Measurements from ENCODE around the gene IGSF3. TPM values are rescaled to one million over a fixed set of nuclear protein-coding genes. Genes with fewer than 3 reads are reported as not detected.

IGSF3 gene
- total RNA-seq, 1 donor from 2014 or later = 19.9 TPM

DNA sequence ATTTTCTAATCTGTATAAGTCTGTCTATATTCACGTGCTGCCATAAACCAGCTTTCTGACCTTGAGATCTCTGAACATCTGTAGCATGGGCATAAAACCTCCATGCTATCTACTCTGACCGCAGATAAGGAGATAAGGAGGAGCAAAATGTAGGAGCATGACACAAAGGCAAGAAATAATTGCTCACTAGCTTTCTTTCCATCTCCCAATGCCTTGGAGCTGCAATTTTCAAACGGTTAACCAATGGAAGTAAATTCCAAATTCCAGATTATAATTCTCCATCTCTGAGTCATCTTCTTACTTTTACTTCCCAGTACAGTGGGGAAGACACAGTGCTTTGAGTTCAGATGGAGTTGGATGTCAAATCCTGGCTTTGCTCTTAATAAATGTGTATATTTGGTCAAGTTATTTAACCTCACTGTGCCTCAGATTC, 138.3 kb downstream of the IGSF3 start:
- TF ChIP-seq, protein P1, sequence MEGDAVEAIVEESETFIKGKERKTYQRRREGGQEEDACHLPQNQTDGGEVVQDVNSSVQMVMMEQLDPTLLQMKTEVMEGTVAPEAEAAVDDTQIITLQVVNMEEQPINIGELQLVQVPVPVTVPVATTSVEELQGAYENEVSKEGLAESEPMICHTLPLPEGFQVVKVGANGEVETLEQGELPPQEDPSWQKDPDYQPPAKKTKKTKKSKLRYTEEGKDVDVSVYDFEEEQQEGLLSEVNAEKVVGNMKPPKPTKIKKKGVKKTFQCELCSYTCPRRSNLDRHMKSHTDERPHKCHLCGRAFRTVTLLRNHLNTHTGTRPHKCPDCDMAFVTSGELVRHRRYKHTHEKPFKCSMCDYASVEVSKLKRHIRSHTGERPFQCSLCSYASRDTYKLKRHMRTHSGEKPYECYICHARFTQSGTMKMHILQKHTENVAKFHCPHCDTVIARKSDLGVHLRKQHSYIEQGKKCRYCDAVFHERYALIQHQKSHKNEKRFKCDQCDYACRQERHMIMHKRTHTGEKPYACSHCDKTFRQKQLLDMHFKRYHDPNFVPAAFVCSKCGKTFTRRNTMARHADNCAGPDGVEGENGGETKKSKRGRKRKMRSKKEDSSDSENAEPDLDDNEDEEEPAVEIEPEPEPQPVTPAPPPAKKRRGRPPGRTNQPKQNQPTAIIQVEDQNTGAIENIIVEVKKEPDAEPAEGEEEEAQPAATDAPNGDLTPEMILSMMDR (IDR thresholded peaks at IDR 0.05; ENCODE audit: borderline replicate concordance) = no peak
- Histone ChIP-seq H3K27ac (replicated peaks) (no peak overlapping the region), H3K4me1 (no peaks in the 10 kb centered on the region), H3K27me3 (ENCODE audit: low read depth) (no peaks in the 10 kb centered on the region), H3K9me3 (replicated peaks) (no peaks in the 10 kb centered on the region), H3K4me3 (no peak overlapping the region), H3K36me3 (peaks cover 35% of the 10 kb centered on the region)
- no peak for DNase-seq
- intact Hi-C loops (cut with micrococcal nuclease) = no loop called here

DNA sequence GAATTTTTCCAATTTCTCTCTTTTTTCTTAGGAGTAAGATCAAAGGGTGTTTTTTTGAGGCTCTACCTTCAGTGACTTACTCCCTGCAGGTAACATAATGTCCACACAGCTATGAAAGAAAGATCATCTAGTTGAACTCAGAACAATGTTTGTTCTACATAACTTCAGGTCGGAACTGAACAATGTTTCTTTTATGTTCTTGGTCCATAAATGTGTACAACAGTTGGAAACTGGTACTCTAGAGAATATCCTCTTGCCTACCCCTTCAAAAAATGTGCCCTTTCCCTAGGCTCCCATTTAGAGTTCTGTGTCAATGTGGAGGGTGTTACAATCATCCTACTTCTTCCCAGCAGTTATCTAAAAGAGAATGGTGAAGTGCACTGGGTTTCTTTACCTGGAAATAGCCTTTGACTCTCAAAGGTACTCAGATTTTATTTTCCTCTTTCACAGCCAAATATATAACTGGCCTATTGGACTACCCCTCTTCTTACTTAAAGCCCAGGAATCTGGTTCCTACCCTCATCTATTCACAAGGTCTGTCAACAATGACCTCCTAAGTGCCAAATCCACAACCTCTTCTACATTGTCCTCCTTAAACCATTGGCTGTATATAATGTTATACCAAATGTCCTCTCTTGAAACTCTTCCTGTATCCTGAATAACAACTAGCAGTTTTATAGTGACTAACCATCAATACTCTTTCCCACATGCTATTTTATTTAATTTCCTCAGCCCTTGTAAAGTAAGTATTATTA, 139.0 kb downstream of the IGSF3 start:
- intact Hi-C loops (cut with micrococcal nuclease) = no loop called here
- peaks cover 28% of the 10 kb centered on the region for H3K36me3 ChIP-seq
- TF ChIP-seq, protein P1 (IDR thresholded peaks at IDR 0.05; ENCODE audit: borderline replicate concordance) = no peak
- no peaks in the 10 kb centered on the region for H3K4me1 ChIP-seq
- no peaks in the 10 kb centered on the region for H3K9me3 ChIP-seq (replicated peaks)
- H3K27ac ChIP-seq (replicated peaks) = no peak overlapping the region
- H3K27me3 ChIP-seq (ENCODE audit: low read depth) = no peaks in the 10 kb centered on the region
- no peak overlapping the region for H3K4me3 ChIP-seq
- no peak for DNase-seq

DNA sequence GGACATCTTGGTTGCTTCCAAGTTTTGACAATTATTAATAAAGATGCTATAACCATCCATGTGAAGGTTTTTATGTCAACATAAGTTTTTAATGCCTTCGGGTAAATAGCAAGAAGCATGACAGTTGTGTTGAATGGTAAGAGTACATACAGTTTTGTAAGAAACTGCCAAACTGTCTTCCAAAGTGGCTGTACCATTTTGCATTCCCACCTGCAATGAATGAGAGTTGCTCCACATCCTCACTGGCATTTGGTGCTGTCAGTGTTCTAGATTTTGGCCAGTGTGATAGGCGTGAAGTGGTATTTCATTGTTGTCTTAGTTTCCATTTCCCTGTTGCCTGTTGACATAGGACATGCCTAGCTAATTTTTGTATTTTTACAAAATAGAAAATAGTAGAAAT, 142.1 kb downstream of the IGSF3 start:
- Histone ChIP-seq H3K27me3 (ENCODE audit: low read depth) (no peaks in the 10 kb centered on the region), H3K27ac (replicated peaks) (no peak overlapping the region), H3K36me3 (peaks cover 16% of the 10 kb centered on the region), H3K4me3 (no peak overlapping the region), H3K9me3 (replicated peaks) (no peaks in the 10 kb centered on the region), H3K4me1 (peaks cover 20% of the 10 kb centered on the region)
- intact Hi-C loops (cut with micrococcal nuclease) = no loop called here
- TF ChIP-seq, protein P1 (IDR thresholded peaks at IDR 0.05; ENCODE audit: borderline replicate concordance) = no peak
- DNase-seq = no peak

Small RNA genes within 50 kb of the gene (microRNA-seq; reads per million reads assigned to microRNA genes)
- gene MIR320B1 (not detected), gene MIR548AC (not detected)

Other genes with a start within 250 kb of the IGSF3 start
- gene CD58, start 96.7 kb downstream of the IGSF3 start, total RNA-seq = 32.2 TPM
- 0.36 TPM for gene CD2, start 86.7 kb upstream of the IGSF3 start, total RNA-seq
- 111 TPM for gene PTGFRN, start 242.2 kb upstream of the IGSF3 start, total RNA-seq